OCI-LY3 (cell line): ENCODE data around the gene GRIN3A.

Experiments used
- EZH2phosphoT487 ChIP-seq: fragments of 200-600 bp; shearing (Covaris generic); IDR thresholded peaks from 2 replicates; pipeline ENCODE4 v1.6.1; 2018; ENCODE audit warnings: antibody characterized with exemption, mixed run types, low read depth
- TF ChIP-seq, protein P1 (sequence below): fragments of 200-600, 300-600 bp; sonication (generic); IDR thresholded peaks from 2 replicates; pipeline ENCODE4 v1.5.1; 2014; ENCODE audit warnings: antibody characterized with exemption, low read length, low read depth

DNA sequence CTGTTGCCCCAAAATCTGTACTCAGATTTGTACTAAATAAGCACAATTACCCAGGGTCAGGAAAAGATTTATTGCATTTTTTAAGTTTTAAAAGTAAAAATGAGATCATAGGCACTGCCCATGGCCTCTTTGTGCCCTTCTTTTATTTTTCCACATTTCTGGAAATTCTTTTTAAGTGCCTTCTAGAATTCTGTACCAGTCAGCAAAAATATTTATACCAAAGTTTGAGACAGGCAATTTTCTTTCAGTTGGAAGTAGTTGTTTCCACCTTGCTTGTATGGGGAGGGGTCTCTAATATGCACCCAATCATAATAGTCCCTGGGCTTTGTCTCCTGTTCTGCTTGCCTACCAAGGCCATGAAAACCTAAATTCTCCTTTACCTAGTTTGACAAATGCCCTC, 210.4 kb downstream of the GRIN3A start:
- TF ChIP-seq, protein P1, sequence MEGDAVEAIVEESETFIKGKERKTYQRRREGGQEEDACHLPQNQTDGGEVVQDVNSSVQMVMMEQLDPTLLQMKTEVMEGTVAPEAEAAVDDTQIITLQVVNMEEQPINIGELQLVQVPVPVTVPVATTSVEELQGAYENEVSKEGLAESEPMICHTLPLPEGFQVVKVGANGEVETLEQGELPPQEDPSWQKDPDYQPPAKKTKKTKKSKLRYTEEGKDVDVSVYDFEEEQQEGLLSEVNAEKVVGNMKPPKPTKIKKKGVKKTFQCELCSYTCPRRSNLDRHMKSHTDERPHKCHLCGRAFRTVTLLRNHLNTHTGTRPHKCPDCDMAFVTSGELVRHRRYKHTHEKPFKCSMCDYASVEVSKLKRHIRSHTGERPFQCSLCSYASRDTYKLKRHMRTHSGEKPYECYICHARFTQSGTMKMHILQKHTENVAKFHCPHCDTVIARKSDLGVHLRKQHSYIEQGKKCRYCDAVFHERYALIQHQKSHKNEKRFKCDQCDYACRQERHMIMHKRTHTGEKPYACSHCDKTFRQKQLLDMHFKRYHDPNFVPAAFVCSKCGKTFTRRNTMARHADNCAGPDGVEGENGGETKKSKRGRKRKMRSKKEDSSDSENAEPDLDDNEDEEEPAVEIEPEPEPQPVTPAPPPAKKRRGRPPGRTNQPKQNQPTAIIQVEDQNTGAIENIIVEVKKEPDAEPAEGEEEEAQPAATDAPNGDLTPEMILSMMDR, result no peak
- TF ChIP-seq EZH2phosphoT487, result no peak
